NCI-H446 treated with DMSO at 0.1 percent for 48 hours (cell line): ENCODE results near the gene ADAM22.

Experiments used
- DNase-seq: peaks from one replicate; lab custom pipeline; 2025; lab: John Stamatoyannopoulos, UW

ADAM22 gene

DNA sequence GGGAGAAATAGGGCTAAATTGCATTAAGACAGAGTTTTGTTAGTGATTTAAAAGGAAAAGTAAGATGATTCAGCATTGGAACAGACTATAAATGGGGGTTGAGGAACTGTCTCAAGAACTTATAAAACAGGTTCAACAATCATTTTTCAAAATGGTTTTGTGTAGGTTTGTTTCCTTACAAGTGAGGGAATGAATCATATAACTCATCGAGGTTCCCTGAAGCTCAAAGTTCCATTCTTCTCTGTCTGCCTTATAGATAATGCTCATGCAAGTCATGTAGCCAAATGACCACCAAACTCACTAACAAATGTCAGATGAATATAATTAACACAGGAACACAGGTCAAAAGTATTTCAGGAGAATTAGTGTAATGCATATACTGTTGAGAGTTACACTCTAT is 27.7 kb downstream of the ADAM22 start:
- no peak for DNase-seq

- DNase-seq: no peak
These were observed 32.2 kb downstream of the ADAM22 start for GRCh38 chr7:87966271-87966670.

GRCh38 chr7:87968021-87968420 is 34.0 kb downstream of the ADAM22 start:
- DNase-seq: no peak

- no peak for DNase-seq
These were observed 48.1 kb downstream of the ADAM22 start for GRCh38 chr7:87982116-87982515.

DNA sequence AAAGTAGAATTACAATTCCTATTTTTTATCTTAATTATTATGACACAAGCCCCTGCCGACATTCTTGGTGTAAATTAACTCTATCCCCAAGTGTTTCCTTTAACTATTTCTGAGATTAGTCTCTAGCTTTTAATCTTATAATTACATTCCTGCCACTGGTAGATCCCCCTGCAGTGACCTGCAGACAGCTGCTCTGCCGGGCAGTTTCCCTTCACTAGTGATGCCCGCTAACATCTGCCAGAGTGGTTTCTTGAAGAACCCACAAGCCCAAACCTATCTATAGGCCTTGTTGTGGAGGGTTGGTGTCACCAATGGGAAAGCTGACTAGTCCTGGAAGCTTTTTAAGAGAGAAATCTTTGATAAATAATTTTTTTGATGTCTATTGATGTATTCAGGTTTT is 50.0 kb downstream of the ADAM22 start:
- DNase-seq: no peak

GRCh38 chr7:87993269-87993668 is 59.2 kb downstream of the ADAM22 start:
- no peak for DNase-seq

- no peak for DNase-seq
These were observed 65.2 kb downstream of the ADAM22 start for GRCh38 chr7:87999261-87999660.

- no peak for DNase-seq
These were observed 67.9 kb downstream of the ADAM22 start for GRCh38 chr7:88001744-88002530.

DNA sequence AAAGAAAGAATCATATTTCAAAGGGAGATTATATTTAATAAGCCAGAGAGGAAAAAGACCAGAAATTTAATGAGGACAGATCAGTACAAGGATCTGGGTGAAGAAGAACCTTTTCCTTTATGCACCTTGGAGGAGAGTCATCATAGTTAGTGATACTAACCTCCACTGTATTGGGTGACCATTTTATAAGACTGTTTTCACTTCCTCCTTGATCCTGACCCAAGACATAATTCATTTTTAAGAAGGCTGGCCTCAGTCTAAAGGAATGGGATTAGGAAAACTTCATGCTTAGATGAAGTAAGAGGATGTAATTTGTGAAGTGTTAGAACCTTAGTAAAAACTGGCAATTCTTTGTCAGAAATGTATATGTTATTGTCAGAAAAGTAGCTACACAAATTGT is 68.6 kb downstream of the ADAM22 start:
- no peak for DNase-seq

- no peak for DNase-seq
These were observed 69.5 kb downstream of the ADAM22 start for GRCh38 chr7:88003581-88003980.

DNA sequence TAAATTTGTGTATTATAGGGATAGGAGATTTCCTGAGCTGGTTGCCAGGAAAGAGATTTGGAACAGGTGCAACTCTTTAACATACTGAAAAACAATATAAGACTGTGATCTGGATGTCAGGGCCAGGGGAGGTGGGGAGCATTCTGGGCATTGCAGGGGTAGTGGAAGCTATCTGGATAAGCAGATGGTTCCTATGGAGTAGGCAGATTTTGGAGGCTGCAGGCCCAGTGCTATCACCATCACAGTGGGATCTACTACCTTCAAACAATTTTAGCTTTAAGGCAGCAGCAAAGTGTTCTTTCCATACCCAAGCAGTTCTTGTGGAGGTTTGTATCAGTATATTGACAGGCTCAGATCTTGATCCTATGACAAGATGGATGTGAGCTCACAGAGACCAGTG is 71.1 kb downstream of the ADAM22 start:
- no peak for DNase-seq

DNA sequence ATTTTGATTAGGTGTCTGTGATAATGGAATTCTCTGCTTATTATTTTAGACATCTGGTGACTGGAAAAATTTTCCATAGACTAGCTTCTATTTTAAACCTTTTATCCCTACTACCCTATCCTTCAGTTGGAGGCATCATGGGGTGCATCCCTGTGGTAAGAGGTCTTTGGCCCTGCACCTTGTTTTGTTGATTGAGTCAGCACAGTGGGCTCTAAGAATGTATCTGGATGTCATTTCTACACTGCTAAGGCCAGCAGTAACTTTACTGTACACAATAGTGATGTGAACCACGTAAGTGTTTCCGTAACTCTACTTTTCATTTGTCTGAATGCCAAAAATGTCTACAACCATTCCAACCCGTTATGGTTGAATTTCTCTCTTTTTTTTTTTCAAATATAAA is 75.6 kb downstream of the ADAM22 start:
- no peak for DNase-seq

- DNase-seq: no peak
These were observed 78.0 kb downstream of the ADAM22 start for GRCh38 chr7:88012086-88012485.

GRCh38 chr7:88013981-88014380 is 79.9 kb downstream of the ADAM22 start:
- DNase-seq: no peak

GRCh38 chr7:88014581-88014980 is 80.5 kb downstream of the ADAM22 start:
- DNase-seq: no peak

DNA sequence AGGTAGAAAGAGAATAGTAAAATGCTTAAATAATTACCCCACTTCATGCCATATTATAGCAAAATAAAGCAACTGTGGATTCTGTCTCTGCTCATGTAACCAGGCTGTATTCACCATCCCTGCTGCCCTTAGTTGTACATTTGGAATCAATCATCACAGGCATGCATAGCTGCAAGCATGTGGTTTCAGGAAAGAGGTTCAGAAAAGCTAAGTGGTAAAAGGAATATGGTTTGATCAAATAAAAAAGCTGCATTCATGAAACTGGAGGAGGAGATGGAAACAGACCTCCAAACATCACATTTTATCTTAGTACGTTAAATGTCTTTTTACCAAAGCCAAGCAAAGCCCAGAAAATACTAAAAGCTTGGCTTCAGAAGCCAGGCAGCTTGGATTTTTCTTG is 81.3 kb downstream of the ADAM22 start:
- no peak for DNase-seq

- DNase-seq: no peak
These were observed 84.5 kb downstream of the ADAM22 start for GRCh38 chr7:88018501-88018900.

DNA sequence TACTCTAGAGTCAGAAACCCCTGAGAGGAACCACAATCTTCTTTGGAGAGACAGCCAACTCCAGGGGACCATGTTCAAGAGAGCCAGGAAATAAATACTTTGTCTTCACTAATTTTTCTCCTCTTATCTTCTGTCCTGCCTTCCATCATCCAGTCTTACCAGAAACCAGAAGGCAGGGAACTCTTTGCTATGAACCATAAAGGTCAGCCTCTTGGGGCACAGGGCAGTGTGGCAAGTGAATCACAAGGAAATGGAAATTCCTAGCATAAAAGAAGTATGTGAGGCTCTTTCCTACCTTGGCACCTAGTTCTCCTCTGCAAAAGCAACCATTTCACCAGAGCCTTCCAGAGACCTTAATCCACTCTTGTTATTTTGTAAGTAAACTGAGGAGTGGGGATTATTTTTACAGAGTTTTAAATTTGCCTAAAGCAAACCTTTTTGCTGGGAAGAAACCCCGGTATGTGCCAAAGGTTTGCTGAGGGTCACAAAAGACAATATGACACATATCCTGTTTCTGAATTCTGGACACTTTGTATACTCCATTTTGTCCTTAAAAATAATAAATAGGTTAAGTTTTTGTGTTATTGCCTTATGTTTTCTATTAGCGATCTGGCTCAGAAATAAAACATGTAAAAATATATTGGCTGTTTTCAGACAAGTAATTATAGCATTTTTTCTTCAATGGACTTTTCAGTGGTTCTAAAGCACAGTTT is 87.1 kb downstream of the ADAM22 start:
- no peak for DNase-seq

DNA sequence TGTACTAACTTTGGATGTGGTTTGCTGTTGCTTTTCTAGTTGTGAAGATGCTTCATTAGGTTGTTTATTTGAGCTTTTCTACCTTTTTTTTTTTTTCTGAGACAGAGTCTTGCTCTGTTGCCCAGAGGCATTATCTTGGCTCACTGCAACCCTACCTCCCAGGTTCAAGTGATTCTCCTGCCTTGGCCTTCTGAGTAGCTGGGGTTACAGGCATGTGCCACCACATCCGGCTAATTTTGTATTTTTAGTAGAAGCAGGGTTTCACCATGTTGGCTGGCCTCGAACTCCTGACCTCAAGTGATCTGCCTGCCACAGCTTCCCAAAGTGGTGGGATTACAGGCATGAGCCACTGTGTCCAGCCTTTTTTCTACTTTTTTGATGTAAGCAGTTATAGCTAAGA is 93.7 kb downstream of the ADAM22 start:
- DNase-seq: no peak

- DNase-seq: no peak
These were observed 100.1 kb downstream of the ADAM22 start for GRCh38 chr7:88034083-88034695.

- DNase-seq: no peak
These were observed 103.0 kb downstream of the ADAM22 start for GRCh38 chr7:88037050-88037449.

DNA sequence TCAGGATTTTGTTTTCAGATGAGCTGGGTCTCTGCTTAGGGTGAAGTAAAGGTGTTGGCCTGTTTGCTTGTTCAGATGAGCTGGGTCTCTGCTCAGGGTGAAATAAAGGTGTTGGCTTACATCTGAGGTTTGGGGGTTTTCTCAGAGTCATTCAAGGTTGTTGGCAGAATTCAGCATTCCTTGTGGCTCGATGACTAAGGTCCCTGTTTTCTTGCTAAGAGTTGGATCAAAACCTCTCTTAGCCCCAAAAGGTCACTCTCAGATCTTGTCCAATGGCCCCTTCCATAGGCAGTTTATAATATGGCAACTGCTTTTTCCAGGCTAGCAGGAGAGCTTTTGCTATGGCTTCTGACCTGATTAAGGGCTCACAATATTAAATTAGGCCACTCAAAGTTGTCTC is 106.6 kb downstream of the ADAM22 start:
- no peak for DNase-seq

DNA sequence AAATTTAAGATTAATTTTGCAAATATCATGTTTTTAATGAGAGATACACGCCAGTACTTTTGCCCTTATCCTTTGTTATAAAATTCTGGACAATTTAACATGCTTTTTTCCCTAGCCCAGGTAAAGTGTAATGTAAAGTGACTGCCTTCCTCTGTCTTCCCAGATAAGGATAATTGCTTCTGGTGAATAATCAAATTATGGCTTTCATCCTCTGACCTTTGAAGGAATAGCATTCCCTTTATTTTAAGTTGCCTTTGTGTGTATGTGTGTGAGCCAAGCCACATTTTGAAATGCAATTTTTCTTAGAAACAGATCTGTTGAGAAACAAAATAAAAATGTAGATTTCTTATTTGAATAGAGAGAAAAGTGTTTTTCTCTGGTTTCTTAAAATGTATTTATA is 107.5 kb downstream of the ADAM22 start:
- DNase-seq: no peak
